Muscle layer of colon (tissue), 2 donors: ENCODE results near the gene OTUD5.
A peak's percentile ranks its signal among the peaks of the same experiment; 100 is the strongest.
"Not testable (repeated sequence)": the region's sequence is repeated elsewhere in the genome, so short reads cannot be mapped to it uniquely, and the experiment has no call there.

ENCODE experiments used
- H3K27ac ChIP-seq: one replicate; pipeline ENCODE4 v1.7.0; 2013; ENCODE audit warnings: low read depth, mild to moderate bottlenecking, low read length, moderate library complexity
- H3K27me3 ChIP-seq, 2 donors: one replicate each; pipeline ENCODE4 v1.7.0; 2013; ENCODE audit warnings: low read length in 2 of 2, mild to moderate bottlenecking in 2 of 2; ENCODE audit not compliant: insufficient read depth in 2 of 2, control insufficient read depth in 1 of 2
- H3K36me3 ChIP-seq: one replicate; pipeline ENCODE4 v1.7.0; 2013; ENCODE audit warnings: mild to moderate bottlenecking, low read length; ENCODE audit not compliant: insufficient read depth
- H3K4me1 ChIP-seq: one replicate; pipeline ENCODE4 v1.7.0; 2013; ENCODE audit warnings: mild to moderate bottlenecking, low read length; ENCODE audit not compliant: insufficient read depth
- H3K4me3 ChIP-seq, 2 donors: one replicate each; pipeline ENCODE4 v1.7.0; 2013; ENCODE audit warnings: low read length in 2 of 2, low read depth in 1 of 2, mild to moderate bottlenecking in 1 of 2, moderate library complexity in 1 of 2
- H3K9ac ChIP-seq: one replicate; pipeline ENCODE4 v1.7.0; 2013; ENCODE audit warnings: low read length
- H3K9me3 ChIP-seq: one replicate; pipeline ENCODE4 v1.7.0; 2013; ENCODE audit warnings: mild to moderate bottlenecking, low read length
- donor health status: abdominal sarcoma.
- donor health status: Adenocarcinoma of cecum.

OTUD5 gene

DNA sequence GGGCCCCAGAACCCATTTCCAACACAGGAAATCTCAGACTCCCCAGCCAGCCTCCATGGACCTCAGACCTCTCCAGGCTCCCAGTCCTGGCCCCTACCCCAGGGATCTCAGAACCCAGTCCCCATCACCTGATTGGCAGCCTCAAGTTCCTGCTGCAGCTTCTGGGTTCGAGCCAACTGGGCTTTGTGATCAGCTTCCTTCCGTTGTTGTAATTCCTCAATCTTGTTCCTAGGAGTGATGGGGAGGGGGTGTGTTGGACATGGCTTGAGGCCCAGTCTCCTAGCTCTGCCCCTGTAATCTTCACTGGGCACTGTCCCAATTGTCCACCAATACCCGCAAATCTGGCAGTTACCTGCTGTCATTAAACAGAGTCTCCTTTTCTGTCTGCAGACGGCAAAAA is 32.1 kb upstream of the OTUD5 start:
- Histone ChIP-seq H3K27ac (no peak overlapping the region), H3K36me3 (peaks cover 18% of the 10 kb centered on the region), H3K4me1 (no peaks in the 10 kb centered on the region), H3K9me3 (no peaks in the 10 kb centered on the region), H3K9ac (no peak overlapping the region), H3K27me3 (no peaks in the 10 kb centered on the region), H3K4me3 (no peak overlapping the region)

DNA sequence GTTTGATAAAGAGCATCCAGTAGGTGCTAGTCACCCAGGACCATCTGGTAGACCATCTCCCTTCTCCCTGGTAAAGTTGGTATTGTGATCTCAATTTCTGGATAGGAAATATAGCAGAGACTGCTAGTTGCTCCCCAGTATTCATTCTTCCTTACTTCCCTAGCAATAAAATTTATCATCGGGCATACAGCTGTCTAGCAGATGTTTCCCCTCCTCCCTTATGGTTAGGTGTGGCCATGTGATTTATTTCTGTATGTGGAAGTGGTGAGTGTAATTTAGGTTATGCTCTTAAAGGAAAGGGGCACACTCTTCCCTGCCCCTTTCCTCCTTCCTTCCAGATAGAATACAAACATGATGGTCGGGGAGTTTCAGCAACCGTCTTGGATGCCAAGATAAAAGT is 26.5 kb upstream of the OTUD5 start:
- Histone ChIP-seq H3K4me1 (no peaks in the 10 kb centered on the region), H3K9ac (no peak overlapping the region), H3K36me3 (peaks cover 32% of the 10 kb centered on the region), H3K9me3 (no peaks in the 10 kb centered on the region), H3K4me3 (no peak overlapping the region), H3K27ac (no peak overlapping the region), H3K27me3 (no peaks in the 10 kb centered on the region)

DNA sequence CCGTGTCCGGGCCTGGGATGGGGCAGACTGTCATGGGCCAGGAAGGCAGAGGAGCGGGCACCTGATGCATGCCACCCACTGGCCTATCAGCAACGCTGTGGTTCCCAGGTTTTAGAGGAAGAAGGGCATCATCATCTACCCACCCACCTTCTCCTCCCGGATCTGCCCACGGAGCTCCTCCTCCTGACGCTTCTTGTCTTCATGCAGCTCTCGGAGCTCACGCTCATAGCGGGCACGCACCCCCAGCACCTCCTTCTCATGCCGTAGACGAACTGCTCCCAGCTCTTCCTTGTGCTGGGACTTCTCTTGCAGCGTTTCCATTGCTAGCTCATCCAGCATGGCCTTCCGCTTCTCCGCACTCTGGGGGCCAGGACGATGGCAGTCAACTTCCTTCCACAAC is 25.7 kb upstream of the OTUD5 start:
- no peaks in the 10 kb centered on the region for H3K4me1 ChIP-seq
- no peak overlapping the region for H3K4me3 ChIP-seq
- peaks cover 26% of the 10 kb centered on the region for H3K36me3 ChIP-seq
- no peaks in the 10 kb centered on the region for H3K27me3 ChIP-seq
- H3K27ac ChIP-seq: no peak overlapping the region
- H3K9ac ChIP-seq: no peak overlapping the region
- no peaks in the 10 kb centered on the region for H3K9me3 ChIP-seq

DNA sequence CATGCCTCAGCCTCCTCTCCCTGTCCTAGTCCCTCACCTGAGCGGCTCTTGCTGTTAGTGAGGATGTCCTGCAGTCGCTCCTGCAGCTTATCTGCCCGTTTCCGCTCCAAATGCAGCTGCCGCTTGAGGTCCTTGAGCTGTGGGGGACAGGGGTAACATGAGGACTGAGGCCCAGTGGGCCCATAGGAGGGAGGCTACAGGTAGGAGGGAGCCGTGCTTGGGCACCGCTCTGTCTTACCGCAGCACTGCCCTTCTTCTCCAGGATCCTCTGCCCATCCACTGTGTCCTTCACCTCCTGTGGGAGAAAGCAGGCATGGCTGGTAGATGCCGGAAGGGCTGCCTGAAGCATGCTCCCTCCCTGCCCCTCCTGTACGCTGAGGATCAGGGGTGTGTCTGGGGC is 23.8 kb upstream of the OTUD5 start:
- no peaks in the 10 kb centered on the region for H3K9me3 ChIP-seq
- H3K4me1 ChIP-seq: no peaks in the 10 kb centered on the region
- no peak overlapping the region for H3K4me3 ChIP-seq
- no peak overlapping the region for H3K9ac ChIP-seq
- no peak overlapping the region for H3K27ac ChIP-seq
- no peaks in the 10 kb centered on the region for H3K27me3 ChIP-seq
- H3K36me3 ChIP-seq: peaks cover 30% of the 10 kb centered on the region

DNA sequence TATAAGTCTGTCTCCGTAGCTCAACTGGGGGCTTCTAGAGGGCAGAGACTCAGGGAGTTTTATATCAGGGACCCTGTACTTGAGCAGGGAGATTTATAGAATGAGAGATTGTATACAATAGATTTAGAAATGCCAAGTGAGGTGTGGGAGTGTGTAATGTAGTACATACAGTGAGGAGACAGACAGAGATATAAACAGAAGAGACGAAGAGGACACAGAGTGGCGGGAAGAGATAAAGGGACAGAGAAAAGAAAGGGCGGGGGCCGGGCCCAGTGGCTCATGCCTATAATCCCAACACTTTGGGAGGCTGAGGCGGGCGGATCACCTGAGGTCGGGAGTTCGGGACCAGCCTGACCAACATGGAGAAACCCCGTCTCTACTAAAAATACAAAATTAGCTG is 22.9 kb upstream of the OTUD5 start:
- H3K9me3 ChIP-seq, H3K27me3 ChIP-seq, H3K4me3 ChIP-seq, H3K9ac ChIP-seq, H3K27ac ChIP-seq, H3K4me1 ChIP-seq: not testable (repeated sequence)
- peaks cover 30% of the 10 kb centered on the region for H3K36me3 ChIP-seq

DNA sequence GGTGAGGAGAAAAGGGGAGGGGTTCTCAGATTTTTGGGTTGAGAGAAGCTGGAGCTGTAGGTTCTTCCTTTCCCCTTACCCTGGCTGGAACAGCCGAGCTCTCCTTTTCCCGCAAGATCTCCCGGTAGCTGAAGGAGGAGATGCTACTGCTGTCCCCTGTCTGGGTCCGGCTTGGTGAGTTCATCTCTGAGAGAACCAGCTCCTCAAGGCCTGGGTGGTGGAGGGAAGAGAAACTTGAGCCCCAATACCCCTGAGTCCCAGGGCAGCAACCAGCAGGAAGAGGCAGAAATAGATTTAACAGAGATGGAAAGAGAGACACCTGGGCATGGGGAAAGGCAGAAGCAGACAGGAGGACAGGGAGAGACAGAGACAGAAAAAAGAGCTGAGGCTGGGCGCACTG is 20.8 kb upstream of the OTUD5 start:
- no peaks in the 10 kb centered on the region for H3K9me3 ChIP-seq
- peaks cover 0 to 6% of the 10 kb centered on the region in 2 donors for H3K27me3 ChIP-seq
- no peak overlapping the region for H3K9ac ChIP-seq
- no peaks in the 10 kb centered on the region for H3K4me1 ChIP-seq
- no peak overlapping the region for H3K4me3 ChIP-seq
- no peak overlapping the region for H3K27ac ChIP-seq
- peaks cover 27% of the 10 kb centered on the region for H3K36me3 ChIP-seq

DNA sequence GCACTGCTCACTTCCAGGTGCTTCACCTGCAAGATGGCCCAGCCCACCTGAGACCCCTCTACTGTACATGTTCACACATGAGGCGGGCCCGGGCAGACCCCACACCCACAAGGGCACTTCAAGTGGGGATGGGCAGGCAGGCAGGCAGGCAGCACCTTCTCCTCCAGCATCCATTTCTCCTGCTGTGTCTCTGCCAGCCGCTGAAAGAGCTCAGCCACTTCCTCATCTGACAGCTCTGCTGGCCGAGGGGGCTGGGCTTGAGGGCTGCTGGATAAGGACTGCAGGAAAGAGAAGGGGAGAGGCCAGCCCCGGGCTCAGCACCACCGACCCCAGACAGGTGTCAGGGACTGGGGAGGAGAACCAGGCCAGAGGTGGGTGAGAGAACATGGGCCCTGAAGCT is 18.7 kb upstream of the OTUD5 start:
- Histone ChIP-seq H3K27ac (no peak overlapping the region), H3K27me3 (peaks cover 0 to 17% of the 10 kb centered on the region in 2 donors), H3K36me3 (peaks cover 11% of the 10 kb centered on the region), H3K4me1 (peaks cover 4% of the 10 kb centered on the region), H3K4me3 (no peak overlapping the region), H3K9me3 (no peaks in the 10 kb centered on the region), H3K9ac (no peak overlapping the region)

DNA sequence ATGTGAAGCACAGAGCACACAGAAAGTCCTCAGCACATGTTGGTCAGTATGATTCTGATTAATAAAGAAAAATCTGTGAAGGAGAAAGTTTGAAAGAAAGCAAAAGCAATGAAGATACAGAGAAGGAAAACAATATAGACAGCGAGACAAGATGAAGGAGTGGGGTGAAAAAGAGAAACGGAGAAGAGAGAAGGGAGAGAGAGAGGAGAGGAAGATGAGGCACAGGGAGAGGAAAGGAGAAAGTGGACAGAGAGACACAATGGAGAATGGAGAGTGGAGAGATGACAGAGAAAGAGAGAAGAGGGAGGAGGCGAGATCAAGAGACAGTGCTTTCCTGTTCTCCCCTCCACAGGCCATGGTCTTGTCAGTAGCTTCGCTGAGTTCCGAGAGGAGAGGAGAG is 18.1 kb upstream of the OTUD5 start:
- H3K27ac ChIP-seq: no peak overlapping the region
- peaks cover 7% of the 10 kb centered on the region for H3K4me1 ChIP-seq
- H3K9me3 ChIP-seq: no peaks in the 10 kb centered on the region
- peaks cover 0 to 17% of the 10 kb centered on the region in 2 donors for H3K27me3 ChIP-seq
- H3K36me3 ChIP-seq: peaks cover 8% of the 10 kb centered on the region
- H3K4me3 ChIP-seq: no peak overlapping the region
- no peak overlapping the region for H3K9ac ChIP-seq

DNA sequence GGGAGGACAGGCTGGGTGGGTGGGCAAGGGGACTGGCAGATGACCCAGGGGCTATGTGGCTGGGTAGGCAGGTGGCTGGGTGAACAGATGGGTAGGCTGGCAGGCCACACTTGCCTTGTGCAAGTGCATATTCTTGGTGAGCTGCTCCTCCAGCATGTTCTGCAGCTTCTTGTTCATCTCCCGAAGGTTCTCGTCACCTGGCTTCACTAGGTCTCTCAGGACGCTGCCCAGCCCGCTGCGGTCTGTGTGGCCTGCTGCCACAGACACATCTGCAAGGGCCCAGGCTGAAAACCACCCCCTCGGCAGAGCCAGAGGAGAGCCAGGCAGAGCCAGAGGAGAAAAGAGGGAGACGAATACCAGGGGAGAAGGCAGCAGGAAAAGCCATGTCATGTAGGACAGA is 17.6 kb upstream of the OTUD5 start:
- Histone ChIP-seq H3K4me1 (peaks cover 7% of the 10 kb centered on the region), H3K36me3 (peaks cover 8% of the 10 kb centered on the region), H3K27me3 (peaks cover 0 to 17% of the 10 kb centered on the region in 2 donors), H3K9me3 (no peaks in the 10 kb centered on the region), H3K4me3 (no peak overlapping the region), H3K27ac (no peak overlapping the region), H3K9ac (no peak overlapping the region)

DNA sequence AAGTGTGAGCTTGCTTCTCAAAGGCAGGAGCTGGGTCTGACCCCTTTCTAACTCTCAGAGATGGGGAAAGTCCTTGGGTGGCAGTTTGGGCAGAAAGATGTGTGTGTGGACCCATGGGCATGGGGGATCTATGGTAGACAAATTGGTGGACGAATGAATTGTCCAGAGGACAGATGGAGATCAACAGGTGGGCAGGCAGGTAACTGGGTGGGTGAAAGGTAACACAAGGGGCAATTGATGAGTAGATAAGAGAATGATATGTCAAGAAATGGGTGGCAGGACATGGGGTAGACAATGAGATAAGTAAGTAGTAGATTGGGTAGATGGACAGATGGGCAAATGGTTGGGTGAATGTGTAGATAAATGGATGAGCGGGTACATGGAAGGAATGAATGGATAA is 17.2 kb upstream of the OTUD5 start:
- H3K27me3 ChIP-seq: peaks cover 0 to 17% of the 10 kb centered on the region in 2 donors
- H3K4me3 ChIP-seq: no peak overlapping the region
- no peaks in the 10 kb centered on the region for H3K9me3 ChIP-seq
- H3K36me3 ChIP-seq: peaks cover 8% of the 10 kb centered on the region
- no peak overlapping the region for H3K27ac ChIP-seq
- peaks cover 7% of the 10 kb centered on the region for H3K4me1 ChIP-seq
- no peak overlapping the region for H3K9ac ChIP-seq

DNA sequence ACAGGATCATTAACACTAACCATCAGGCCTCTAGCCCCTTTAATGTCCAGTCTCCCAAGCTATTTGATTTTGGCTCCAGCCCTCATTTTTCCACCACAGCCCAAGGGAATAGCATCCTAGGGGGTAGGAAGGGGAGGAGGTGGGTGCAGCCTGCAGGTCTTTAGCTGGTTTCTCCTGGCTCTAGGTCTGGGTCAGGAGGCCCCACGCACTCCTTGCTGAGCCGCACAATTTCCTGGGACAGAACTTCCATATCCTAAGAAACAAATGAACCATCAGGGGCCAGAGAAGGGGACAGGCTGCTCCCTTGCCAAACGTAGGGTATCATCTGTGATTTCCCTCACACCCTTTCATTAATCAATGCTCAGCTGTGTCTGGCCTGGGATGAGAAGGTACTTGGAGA is 16.6 kb upstream of the OTUD5 start:
- Histone ChIP-seq H3K4me1 (peaks cover 7% of the 10 kb centered on the region), H3K36me3 (peaks cover 8% of the 10 kb centered on the region), H3K27me3 (peaks cover 0 to 17% of the 10 kb centered on the region in 2 donors)

DNA sequence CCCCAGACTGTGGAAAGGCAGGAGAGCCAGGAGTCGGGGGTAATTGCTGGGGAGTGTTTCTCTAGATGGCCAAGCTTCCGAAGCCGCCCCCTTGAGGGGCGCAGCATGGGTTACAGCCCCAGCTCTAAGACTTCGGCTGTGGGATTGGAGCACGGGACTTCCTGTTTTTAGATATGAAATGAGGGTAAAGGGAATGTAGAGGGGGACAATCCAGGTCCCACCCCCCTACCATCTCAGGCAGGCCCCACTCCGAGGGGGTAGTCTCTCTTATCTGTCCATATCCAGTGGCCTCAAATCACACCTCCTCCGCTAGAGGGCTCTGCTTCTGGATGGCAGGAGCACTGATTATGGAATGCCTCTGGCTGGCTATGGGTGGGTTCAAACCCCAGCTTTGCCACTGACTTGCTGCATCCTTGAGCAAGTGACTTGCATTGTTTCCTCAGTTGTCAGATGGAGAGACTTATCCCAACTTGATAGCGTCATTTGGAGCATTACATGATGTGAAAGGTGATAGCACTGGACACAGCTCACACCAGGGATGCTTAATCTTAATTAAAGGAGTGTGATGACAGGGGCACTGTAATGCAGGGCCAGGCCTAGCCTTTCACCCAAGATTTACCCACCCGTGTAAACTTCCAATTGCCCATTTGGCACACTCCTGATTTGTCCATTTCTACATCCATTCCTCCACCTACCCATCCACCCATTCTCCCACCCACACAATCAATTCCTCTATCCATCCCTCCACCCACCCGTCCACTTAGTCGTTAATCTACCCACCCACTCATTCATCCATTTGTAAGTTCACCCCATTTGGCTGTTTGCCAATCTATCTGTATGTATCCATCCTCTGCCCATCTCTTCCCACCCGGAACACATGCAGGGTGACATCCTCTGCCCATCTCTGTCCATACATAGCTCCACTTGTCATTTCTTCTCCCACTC is 15.1 kb upstream of the OTUD5 start:
- peak overlapping the region; percentile 19 for H3K27ac ChIP-seq

More for the DNA sequence above, 16.6 kb upstream of the OTUD5 start:
- no peaks in the 10 kb centered on the region for H3K9me3 ChIP-seq
- no peak overlapping the region for H3K27ac ChIP-seq
- H3K9ac ChIP-seq: no peak overlapping the region
- H3K4me3 ChIP-seq: no peak overlapping the region

More for the DNA sequence above, 15.1 kb upstream of the OTUD5 start:
- peak overlapping the region; percentile 27 to 63 for H3K4me3 ChIP-seq
- peaks cover 7% of the 10 kb centered on the region for H3K4me1 ChIP-seq
- no peaks in the 10 kb centered on the region for H3K36me3 ChIP-seq
- peaks cover 0 to 17% of the 10 kb centered on the region in 2 donors for H3K27me3 ChIP-seq
- H3K9ac ChIP-seq: peak overlapping the region; percentile 21
- no peaks in the 10 kb centered on the region for H3K9me3 ChIP-seq
